ENCODE measurements around the gene IQCH. TPM values are rescaled to one million over a fixed set of nuclear protein-coding genes. Genes with fewer than 3 reads are reported as not detected.

IQCH gene
- total and polyA plus RNA-seq, 10 donors = 0.12 to 2.3 (median 1.3) TPM

DNA sequence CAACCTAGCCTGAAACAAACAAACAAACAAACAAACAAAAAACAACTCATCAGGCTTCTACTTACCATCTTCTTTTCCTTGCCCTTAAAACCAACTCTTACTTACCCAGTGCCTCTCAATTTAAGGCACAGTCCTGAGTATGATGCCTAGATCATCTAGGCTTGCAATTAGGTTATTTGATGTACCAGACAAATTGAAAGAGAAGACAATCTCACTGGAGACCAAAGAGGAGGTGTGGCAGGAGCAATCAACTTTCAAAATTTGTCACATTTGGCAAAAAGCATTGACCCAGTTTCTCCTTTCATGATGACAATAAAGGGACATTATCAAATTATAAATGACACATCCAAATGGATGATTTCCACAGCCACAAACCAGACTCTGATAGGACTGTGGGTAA is 36.2 kb upstream of the IQCH start:
- no peak for DNase-seq
- no peaks in the 10 kb centered on the region for H3K4me1 ChIP-seq
- no peaks in the 10 kb centered on the region for H3K27me3 ChIP-seq (replicated peaks in 1 of 7)
- TF ChIP-seq, protein P1, sequence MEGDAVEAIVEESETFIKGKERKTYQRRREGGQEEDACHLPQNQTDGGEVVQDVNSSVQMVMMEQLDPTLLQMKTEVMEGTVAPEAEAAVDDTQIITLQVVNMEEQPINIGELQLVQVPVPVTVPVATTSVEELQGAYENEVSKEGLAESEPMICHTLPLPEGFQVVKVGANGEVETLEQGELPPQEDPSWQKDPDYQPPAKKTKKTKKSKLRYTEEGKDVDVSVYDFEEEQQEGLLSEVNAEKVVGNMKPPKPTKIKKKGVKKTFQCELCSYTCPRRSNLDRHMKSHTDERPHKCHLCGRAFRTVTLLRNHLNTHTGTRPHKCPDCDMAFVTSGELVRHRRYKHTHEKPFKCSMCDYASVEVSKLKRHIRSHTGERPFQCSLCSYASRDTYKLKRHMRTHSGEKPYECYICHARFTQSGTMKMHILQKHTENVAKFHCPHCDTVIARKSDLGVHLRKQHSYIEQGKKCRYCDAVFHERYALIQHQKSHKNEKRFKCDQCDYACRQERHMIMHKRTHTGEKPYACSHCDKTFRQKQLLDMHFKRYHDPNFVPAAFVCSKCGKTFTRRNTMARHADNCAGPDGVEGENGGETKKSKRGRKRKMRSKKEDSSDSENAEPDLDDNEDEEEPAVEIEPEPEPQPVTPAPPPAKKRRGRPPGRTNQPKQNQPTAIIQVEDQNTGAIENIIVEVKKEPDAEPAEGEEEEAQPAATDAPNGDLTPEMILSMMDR (IDR thresholded peaks at IDR 0.05 in 8 of 11, conservative IDR thresholded peaks at IDR 0.05 in 3 of 11) = no peak
- TF ChIP-seq POLR2A (IDR thresholded peaks at IDR 0.05) = no peak
- no peak for TF ChIP-seq POLR2AphosphoS5 (IDR thresholded peaks at IDR 0.05)
- H3K27ac ChIP-seq = no peak overlapping the region
- peaks cover 0 to 44% (median 3%) of the 10 kb centered on the region in 6 donors for H3K36me3 ChIP-seq
- H3K4me3 ChIP-seq = no peak overlapping the region
- H3K9me3 ChIP-seq = no peaks in the 10 kb centered on the region
- intact Hi-C loops (cut with DNase I; ENCODE audit: low total_unique reads) = no loop called here

DNA sequence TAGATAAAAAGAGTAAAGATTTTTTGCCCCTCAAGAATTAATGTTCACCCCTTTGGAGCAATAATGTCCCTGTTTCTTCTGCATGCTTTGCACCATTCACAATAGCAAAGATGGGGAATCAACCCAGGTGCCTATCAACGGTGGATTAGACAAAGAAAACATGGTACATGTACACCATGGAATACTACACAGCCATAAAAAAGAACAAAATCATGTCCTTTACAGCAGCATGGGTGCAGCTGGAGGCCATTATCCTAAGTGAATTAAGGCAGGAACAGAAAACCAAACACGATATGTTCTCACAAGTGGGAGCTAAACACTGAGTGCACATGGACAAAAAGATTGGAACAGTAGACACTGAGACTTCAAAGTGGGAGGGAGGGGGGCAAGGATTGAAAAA is 35.3 kb upstream of the IQCH start:
- no peak for DNase-seq
- 95 to 100% (median 99%) methylated on average over 2 of the region's 2 CpGs for WGBS, 5 donors
- intact Hi-C loops (cut with DNase I; ENCODE audit: low total_unique reads) = no loop called here
- Histone ChIP-seq H3K4me3 (no peak overlapping the region), H3K4me1 (no peaks in the 10 kb centered on the region), H3K27ac (no peak overlapping the region), H3K27me3 (replicated peaks in 1 of 7) (no peaks in the 10 kb centered on the region), H3K36me3 (peaks cover 0 to 45% (median 3%) of the 10 kb centered on the region in 6 donors), H3K9me3 (no peaks in the 10 kb centered on the region)
- no peak for TF ChIP-seq POLR2AphosphoS5 (IDR thresholded peaks at IDR 0.05)
- TF ChIP-seq POLR2A (IDR thresholded peaks at IDR 0.05) = no peak
- TF ChIP-seq, protein P1 (IDR thresholded peaks at IDR 0.05 in 8 of 11, conservative IDR thresholded peaks at IDR 0.05 in 3 of 11) = no peak

DNA sequence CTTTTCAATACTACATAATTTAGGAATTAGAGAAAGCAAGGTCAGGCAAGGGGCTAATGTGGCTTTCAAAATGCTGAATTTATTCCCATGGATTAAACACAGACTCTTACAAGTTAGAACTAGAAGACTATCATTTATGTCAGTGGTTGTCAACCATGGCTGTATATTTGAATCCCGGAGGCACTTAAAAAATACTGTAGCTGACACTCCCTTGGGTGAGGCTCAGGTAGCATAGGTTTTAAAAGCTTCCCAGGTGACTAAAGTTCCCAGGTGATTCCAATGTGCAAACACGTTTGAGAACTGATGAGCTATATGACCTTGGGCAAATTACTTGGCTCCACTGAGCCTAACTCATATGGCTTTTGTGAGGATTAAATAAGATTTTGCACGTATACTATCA is 29.7 kb upstream of the IQCH start:
- Histone ChIP-seq H3K4me1 (peaks cover 0 to 14% (median 4%) of the 10 kb centered on the region in 6 donors), H3K27me3 (replicated peaks in 1 of 7) (no peaks in the 10 kb centered on the region), H3K4me3 (no peak overlapping the region), H3K9me3 (no peaks in the 10 kb centered on the region), H3K36me3 (peaks cover 0 to 47% (median 5%) of the 10 kb centered on the region in 6 donors), H3K27ac (no peak overlapping the region)
- DNase-seq = no peak
- intact Hi-C loops (cut with DNase I; ENCODE audit: low total_unique reads) = no loop called here
- 91 to 94% (median 94%) methylated on average over 3 of the region's 3 CpGs for whole genome bisulfite sequencing, 5 donors
- no peak for TF ChIP-seq POLR2AphosphoS5 (IDR thresholded peaks at IDR 0.05)

DNA sequence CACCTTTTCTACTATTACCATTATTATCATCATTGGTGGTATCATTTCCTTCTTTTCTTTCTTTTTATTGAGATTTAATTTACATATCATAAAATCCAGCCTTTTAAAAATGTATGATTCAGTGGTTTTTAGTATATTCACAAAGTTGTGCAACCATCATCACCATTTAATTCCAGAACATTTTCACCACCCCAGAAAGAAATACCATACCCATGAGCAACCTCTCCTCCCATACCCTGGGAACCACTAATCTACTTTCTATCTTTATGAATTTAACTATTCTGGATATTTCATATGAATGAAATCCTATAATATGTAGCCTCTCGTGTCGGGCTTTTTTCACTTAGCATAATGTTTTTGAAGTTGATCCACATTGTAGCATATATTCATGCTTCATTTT is 29.2 kb upstream of the IQCH start:
- intact Hi-C loops (cut with DNase I; ENCODE audit: low total_unique reads) = no loop called here
- H3K27ac ChIP-seq = no peak overlapping the region
- H3K36me3 ChIP-seq = peaks cover 0 to 48% (median 9%) of the 10 kb centered on the region in 6 donors
- no peak overlapping the region for H3K4me3 ChIP-seq
- DNase-seq = no peak
- WGBS, 5 donors = 97 to 99% (median 98%) methylated on average over 2 of the region's 2 CpGs
- no peaks in the 10 kb centered on the region for H3K9me3 ChIP-seq
- no peak for TF ChIP-seq POLR2AphosphoS5 (IDR thresholded peaks at IDR 0.05)
- H3K4me1 ChIP-seq = peaks cover 0 to 14% (median 4%) of the 10 kb centered on the region in 6 donors
- no peaks in the 10 kb centered on the region for H3K27me3 ChIP-seq (replicated peaks in 1 of 7)

DNA sequence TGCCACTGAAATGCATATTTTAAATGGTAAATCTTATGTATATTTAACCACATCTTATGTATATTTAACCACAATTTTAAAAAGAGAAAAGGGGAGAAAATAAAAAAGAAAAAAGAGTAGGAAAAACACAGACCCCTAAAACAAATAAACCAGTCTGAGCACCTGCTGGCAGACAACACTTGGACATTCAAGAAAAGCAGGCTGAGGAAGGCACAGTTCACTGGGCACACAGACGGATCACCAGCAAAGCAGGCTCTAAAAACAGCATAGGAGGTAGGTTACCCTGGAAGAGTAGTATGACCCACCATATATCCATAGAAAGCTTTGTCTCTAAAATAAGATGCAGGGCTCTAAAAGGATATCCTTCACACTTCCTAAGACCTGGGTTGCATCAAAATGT is 27.2 kb upstream of the IQCH start:
- Histone ChIP-seq H3K4me3 (no peak overlapping the region), H3K36me3 (peaks cover 0 to 57% (median 28%) of the 10 kb centered on the region in 6 donors), H3K27me3 (replicated peaks in 1 of 7) (no peaks in the 10 kb centered on the region), H3K4me1 (peaks cover 0 to 14% (median 4%) of the 10 kb centered on the region in 6 donors), H3K27ac (no peak overlapping the region), H3K9me3 (no peaks in the 10 kb centered on the region)
- intact Hi-C loops (cut with DNase I; ENCODE audit: low total_unique reads) = no loop called here
- 50 to 85% (median 57%) methylated on average over 1 of the region's 1 CpG for WGBS, 5 donors
- DNase-seq = no peak
- TF ChIP-seq, protein P1 (IDR thresholded peaks at IDR 0.05 in 8 of 11, conservative IDR thresholded peaks at IDR 0.05 in 3 of 11) = no peak
- TF ChIP-seq POLR2A (IDR thresholded peaks at IDR 0.05) = no peak
